ENCODE measurements around the gene ECHS1.

ECHS1 gene

DNA sequence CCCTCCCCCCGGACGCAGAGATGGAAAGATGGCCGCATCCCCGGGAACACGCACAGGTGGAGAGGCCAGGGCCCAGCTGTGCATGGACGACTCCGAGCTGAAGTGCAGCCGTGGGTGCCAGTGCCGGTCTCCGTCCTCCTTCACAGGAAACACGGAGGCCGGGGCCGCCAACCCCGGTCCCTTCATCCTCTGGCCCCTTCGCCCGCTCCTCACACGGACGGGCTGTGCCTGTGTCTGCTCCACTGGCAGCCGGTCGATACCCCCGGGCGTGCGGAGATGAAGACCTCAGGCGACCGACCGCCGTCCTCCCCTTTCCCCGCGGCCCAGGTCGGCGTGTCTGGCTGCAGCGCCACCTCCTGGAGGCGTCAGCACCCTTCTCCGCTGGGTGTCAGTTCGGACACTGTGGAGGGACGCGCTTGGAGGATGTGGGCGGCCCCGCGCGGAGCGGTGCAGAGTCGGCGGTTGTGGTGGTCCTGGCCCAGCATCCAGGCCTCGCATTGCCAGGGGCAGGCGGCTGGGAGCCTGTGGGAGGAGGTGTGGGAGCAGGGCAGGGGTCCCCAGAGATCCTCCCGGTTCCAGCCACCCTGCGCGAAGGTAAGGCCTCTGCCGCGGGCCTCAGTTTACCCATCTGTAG lies 54.5 kb downstream of the ECHS1 start:
- DNase-seq, result peak; percentile 36

DNA sequence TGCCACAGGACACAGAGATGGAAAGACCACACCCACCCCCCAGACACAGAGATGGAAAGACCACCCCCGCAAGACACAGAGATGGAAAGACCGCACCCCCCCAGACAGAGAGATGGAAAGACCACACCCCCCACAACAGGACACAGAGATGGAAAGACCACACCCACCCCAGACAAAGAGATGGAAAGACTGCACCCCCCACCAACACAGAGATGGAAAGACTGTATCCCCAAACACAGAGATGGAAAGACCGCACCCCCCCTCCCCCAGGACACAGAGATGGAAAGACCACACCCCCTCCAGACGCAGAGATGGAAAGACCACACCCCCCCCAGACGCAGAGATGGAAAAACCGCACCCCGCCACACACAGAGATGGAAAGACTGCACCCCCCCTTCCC lies 56.4 kb downstream of the ECHS1 start:
- DNase-seq, result no peak

- DNase-seq, result no peak
These were observed 56.9 kb downstream of the ECHS1 start for GRCh38 chr10:133316266-133316665.

DNA sequence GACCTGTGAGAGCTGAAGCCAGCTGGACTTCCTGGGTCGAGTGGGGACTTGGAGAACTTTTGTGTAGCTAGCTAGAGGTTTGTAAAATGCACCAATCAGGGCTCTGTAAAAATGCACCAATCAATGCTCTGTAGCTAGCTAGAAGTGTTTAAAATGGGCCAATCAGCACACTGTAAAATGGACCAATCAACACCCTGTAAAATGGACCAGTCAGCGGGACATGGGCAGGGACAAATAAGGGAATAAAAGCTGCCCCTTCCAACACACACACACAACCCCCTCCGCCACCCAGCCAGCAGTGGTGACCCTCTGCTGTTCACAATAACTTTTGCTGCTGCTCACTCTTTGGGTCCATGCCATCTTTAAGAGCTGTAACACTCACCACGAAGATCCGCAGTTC lies 57.3 kb downstream of the ECHS1 start:
- no peak for DNase-seq

DNA sequence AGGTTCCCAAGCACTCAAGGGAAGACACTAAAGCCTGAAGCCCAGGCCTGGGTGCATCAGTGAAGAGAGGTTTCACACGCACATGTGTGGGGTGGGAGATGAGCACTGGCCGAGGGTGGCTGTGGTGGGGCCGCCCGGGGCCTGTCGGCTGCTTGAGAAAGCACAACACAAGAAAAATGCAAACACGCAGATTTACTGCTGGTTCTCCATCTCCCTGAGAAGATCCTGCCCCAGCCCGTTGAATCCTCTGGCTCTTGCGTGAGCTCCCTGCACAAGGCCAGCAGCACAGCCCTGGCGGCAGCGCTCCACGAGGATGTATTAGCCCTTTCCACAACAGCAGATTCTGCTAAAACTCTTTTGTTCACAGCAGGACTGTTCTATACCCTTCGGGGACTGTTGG lies 58.2 kb downstream of the ECHS1 start:
- DNase-seq, result no peak

DNA sequence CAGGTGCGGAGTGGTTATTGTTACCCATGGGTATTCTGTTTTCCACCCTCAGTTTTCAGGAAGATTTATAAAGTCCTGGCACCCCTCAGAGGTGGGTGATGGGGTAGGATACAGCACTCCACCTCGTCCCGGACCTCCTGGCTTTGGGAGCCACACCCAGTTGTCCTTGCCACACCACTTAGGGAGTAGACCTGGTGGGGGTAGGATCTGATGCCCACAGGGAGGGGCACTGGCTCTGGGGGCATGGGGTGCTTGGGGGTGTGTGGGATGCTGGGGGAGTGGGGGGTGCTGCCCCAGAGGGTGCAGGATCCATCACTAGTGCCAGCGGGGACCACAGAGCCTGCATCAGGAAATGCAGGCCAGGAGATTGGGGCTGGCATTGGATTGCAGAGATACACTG lies 60.0 kb downstream of the ECHS1 start:
- DNase-seq, result no peak

- no peak for DNase-seq
These were observed 60.4 kb downstream of the ECHS1 start for GRCh38 chr10:133312769-133313145.

All from activated T-cell treated with anti-CD3 and anti-CD28 coated beads for 4 hours (primary cell).